Adrenal gland (tissue), 5 donors: Measurements from ENCODE around the gene RPS10.

Experiments used
- CTCF ChIP-seq, 6 experiments: fragments of 450-650 bp in 4 of 6; fragments of 200-600 bp in 2 of 6; sonication (generic) in 1 of 6; IDR thresholded peaks; 1 replicate in 5 of 6; 2 replicates in 1 of 6; pipeline versions ENCODE4 v1.5.1 to v1.8.0; 2016 to 2021; ENCODE audit warnings: antibody characterized with exemption in 6 of 6, mild to moderate bottlenecking in 2 of 6, moderate library complexity in 1 of 6
- POLR2A ChIP-seq, 2 donors: fragments of 450-650 bp; IDR thresholded peaks; one replicate each; pipeline ENCODE4 v1.6.1; 2017; ENCODE audit warnings: antibody characterized with exemption in 2 of 2, mild to moderate bottlenecking in 2 of 2, moderate library complexity in 1 of 2
- donor health status: DM: no; HTN: no; CAD: no.

GRCh38 chr6:34462010-34462409, 36.1 kb upstream of the RPS10 start:
- no peak for TF ChIP-seq CTCF (IDR thresholded peaks at IDR 0.05)
- no peak for TF ChIP-seq POLR2A (IDR thresholded peaks at IDR 0.05)
